Stimulated activated CD8-positive, alpha-beta memory T cell treated with anti-CD3 and anti-CD28 coated beads, Interleukin-12 subunit alpha, Interleukin-12 subunit beta, amount 100 ng/mL, for 1 hour (primary cell): Measurements from ENCODE around the gene CCDC192.

ENCODE experiments used
- DNase-seq: peaks from one replicate; pipeline ENCODE4 v3.0.0-alpha.2; 2020; ENCODE audit warnings: low read depth

Gene CCDC192

DNA sequence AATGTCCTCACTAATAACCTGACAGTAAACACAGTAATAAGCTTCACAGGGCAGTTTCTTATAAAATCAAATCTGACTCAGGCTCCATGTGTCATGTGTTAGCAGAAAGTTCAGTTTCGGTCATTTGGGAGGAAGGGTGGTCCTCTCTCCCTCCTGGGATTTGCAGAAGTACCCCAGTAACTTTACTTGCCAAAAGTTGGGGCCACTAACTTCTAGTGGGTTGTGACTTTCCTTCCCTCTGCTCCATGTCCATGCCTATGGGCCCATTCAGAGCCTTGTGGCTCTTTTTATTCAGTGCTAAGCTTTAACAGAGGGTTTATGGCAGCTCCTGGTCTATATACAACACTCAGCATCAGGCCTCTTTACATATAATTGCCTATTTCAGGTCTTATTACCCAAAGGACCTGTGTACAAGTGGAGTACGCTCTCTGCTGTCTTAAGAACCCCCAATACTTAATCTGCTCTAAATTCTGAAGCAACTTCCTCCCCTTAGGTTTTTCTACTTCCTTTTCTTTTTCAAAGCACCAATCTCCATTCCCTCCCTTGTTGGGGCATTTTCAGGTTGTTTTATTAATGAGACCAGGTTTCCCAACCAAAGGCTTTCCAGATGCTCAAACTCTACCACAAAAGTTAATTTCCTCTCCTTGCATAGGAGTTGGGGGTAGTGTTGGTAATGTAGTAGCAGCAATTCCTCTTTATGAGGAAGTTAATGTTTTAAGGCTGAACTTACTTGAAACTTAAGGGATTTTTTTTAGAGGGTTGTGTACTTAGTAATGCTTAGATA, 107.7 kb downstream of the CCDC192 start:
- no peak for DNase-seq

DNA sequence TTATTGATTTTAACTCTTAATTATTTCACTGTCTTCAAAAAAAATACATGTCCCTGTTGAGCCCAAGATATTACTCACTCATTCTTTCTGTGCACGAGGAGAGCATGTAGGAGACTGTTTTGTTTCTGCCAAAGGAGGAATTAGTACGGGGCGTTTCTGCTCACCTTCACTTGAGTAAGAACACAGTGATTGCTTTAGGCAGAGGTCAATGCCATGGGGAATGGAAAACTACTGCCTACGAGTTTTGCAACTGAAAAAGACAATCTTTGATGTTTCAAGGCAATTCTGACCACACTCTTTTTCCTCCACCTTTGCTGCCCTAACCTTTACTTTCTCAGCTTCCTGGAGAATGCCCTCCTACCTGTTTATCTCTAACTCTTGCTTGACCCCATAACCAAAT, 109.4 kb downstream of the CCDC192 start:
- DNase-seq = no peak

DNA sequence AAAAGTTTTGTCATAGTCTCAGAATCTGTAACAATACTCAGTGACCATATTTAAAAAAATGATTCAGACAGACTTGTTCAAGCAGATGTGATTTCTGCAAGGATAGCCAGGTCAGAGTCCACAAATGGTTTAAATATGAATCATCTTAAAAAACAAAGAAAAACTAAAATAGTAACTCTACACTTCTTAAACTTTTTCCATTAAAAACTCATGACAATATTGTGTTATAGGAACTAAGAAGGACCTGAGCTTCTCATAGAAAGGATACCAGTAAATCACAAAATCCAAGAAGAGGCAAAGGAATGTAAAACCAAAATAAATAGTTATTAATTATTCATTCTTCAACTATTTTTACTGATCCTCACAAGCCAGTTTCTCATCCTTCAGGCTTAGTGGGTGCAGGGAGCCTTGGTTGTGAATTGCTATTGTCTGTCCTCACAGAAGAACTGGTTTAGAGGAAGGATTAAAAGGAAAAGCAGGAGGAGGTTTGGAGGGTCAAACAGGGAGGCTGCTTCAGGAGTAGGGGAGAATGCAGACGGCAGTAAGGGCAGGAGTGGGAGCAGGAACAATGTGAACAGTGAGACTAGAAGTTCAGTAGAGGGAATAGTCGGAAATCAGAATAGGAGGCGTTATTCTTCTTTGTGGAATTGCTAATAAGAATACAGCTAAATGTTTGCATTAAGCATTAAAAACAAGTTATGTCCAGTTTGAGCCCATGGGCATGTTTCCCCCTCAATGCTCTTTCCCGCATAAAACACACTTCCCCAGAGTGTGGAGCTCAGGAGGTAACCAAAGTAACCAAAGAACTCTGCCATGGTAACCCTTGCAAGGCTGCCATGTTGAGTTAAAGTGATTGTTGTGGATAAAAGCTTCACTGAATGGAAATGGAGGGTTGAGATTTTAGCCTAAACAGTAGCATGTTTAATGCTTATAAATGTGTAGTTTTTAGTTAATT, 110.7 kb downstream of the CCDC192 start:
- no peak for DNase-seq

- no peak for DNase-seq
Measured at GRCh38 chr5:127814588-127814973, 111.4 kb downstream of the CCDC192 start.

GRCh38 chr5:127820910-127821553, 117.8 kb downstream of the CCDC192 start:
- no peak for DNase-seq

- no peak for DNase-seq
Measured at GRCh38 chr5:127821896-127822295, 118.7 kb downstream of the CCDC192 start.

DNA sequence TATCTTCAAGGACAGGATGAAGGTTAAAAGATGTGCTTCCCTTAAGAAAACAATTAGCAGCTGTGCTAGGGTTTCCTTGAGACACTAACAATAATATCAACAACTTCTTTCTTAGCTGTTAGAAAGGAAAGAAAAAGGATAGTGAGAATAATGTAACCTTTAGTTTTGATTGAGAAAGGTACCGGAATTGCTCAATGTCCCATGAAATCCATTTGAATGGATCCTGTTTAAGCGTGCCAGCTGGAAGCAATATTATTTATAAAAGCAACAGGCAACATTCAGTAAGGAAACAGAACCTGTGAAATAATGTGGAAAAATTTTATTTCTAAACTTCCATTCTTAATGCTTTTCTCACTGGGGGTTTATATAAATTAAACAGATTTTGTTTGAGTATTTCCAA, 120.9 kb downstream of the CCDC192 start:
- no peak for DNase-seq

- no peak for DNase-seq
Measured at GRCh38 chr5:127826011-127826410, 122.8 kb downstream of the CCDC192 start.

DNA sequence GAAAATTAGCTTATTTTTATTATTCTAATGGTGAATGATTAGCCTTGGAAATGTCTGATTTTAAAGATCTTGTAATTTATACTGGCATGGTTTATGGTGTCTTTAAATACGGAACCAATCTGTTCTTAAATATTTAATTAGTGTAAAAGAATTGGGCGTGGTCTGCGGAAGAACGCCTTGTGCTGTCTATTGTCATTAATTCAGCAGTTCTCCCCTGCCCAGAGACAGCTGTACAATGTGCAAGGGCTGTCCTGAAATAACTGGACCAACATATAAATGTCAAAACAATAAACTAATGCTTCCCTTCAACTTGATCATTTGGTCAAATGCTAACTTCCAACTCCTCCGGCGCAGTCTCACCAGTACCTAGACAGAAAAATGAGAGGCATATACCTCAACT, 124.3 kb downstream of the CCDC192 start:
- DNase-seq = no peak

- DNase-seq = no peak
Measured at GRCh38 chr5:127830157-127830556, 127.0 kb downstream of the CCDC192 start.

DNA sequence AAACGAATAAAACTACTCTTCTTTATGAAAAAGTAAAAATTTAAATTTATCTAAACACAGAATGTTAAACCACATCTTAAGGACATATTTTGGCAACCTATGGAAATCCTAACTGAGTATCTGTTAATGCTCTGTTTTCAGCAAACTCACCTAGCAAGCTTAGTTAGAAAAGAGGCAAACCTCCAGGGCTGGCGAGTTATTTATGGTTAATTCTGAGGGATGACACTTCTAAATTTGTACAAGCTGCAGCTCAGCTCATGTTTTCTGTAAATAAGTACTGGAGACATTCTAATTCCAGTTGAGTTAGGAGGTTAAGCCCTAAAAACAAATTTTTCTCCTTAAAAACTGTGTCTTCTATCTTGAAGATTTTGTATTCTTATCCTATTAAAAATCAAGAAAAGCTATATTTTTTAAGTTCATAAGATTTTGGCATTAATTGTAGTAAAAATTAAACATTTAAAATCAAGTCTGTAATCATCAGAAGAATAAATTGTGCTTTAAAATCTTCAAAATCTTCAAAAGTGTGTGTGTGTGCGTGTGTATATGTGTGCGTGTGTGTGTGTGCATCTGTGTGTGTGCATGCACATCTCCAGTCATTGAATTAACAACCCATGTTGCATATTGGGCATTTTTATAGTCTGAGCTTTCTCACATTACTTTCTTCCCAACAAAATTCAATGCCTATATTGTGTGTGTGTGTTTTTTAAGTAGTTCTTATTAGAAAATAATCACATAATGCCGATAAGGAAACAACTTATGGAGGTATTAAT, 127.8 kb downstream of the CCDC192 start:
- no peak for DNase-seq

- no peak for DNase-seq
Measured at GRCh38 chr5:127832067-127832466, 128.9 kb downstream of the CCDC192 start.

DNA sequence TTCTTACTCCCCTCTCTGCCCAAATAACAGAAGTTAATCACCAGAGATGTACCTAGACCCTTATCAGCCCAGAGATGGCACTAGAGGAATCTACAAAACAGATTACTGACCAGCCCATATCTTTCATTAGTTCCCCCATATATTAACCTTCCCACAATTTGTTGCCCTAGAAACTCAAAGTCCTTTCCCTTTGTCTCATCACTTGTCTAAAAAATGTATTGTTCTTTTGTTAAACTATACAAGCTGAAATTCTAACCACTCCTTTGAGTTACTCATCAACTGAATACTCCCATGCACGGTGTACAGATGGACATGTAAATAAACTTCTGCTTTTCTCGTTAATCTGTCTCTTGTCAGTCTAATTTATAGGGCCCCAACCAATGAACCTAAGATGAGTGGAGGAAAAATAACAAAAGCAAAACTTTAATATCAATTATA, 130.9 kb downstream of the CCDC192 start:
- DNase-seq = no peak

DNA sequence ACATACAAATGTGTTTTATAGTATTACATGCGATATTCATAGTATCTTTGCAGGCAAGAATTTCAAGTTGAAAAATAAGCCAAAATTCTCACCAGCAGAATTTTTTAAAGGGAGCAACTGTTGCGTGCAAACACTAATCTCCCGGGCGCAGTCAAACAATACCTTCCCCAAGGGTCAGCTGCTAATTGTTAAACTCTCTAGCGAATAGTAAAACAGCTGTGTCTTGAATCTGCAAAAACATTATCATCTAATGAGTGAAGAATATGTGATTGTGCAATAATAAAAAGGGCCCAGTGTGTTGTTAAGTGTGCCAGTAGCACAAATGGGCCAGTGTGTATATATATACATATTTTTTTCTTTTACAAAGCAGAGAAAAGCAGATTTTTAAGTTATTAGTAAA, 131.4 kb downstream of the CCDC192 start:
- no peak for DNase-seq

DNA sequence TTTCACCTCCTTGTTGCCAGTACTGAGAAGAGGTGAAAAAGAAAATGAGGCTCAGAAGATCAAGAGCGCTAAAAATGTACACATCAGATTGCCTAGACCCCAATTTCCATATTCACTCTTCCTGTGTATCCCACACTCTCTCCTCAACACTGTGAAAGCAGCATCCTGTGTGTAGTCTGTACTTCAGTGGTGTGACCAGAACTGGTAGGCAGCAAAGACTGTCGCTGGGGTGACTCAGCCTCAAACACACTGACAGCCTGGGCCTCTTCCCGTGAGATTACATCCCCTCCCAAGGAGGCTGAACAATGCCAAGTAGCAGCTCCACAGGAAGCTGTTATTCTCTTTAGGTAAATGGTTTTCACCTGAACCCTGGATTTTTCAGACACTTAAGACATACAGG, 135.5 kb downstream of the CCDC192 start:
- DNase-seq = no peak

DNA sequence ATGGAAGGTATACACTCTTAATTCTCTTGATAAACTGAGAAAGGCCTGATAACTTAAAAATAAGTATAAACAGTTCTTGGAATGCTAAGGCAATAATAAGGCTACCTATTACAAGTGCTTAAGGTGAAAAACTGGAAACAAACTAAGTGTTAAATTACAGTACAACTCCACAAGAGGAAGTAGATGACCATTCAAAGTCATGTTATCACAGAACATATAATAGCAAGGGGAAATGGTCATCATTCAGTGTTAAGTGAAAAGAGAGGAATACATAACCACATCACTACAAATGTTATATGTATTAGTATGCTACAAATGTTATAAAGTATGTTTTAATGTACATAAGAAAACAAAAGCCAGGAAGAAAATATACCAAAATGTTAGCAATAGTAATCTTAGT, 135.9 kb downstream of the CCDC192 start:
- DNase-seq = no peak

DNA sequence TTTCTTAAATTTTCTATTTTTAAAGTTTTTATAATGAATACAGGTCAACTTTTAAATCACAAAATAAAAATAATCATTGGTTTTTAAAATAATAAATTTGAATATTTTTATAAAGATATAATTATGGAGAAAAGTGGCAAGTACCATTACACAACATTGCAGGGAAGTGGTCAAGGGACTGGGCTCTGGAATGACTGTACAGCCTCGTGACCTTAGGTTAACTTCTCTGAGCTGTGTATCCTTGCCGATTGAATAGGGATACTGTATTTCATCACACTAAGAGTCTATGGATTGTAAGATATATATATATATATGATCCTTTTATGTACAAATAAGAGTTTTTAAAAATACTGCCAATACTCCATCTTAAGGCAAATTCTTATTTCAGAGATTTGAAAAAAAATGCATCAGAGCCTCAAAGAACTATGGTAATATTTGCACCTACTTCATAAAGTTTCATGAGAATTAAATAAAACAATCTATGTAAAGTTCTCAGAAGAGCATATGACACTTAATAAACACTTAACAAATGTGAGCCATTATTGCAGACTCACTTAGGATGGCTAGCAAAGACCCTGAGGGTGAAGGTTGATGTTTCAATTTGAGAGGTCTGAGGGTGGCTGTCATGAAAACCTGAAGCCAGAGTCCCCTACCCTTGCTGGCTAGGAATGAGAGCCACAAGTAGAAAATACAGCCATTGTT, 136.5 kb downstream of the CCDC192 start:
- DNase-seq = no peak

- DNase-seq = no peak
Measured at GRCh38 chr5:127840198-127840524, 137.0 kb downstream of the CCDC192 start.

- no peak for DNase-seq
Measured at GRCh38 chr5:127840809-127841208, 137.6 kb downstream of the CCDC192 start.

GRCh38 chr5:127844581-127845021, 141.4 kb downstream of the CCDC192 start:
- DNase-seq = no peak

GRCh38 chr5:127846884-127847283, 143.7 kb downstream of the CCDC192 start:
- no peak for DNase-seq
